Gastroesophageal sphincter (tissue), 4 donors: Measurements from ENCODE around the gene IQCN. TPM values are rescaled to one million over a fixed set of nuclear protein-coding genes. Genes with fewer than 3 reads are reported as not detected.
"Not testable (repeated sequence)": the region's sequence is repeated elsewhere in the genome, so short reads cannot be mapped to it uniquely, and the experiment has no call there.

Experiments
- ATAC-seq: fragments of 150-250 bp; one replicate; pipeline ENCODE4 v1.9.1; 2016; ENCODE audit warnings: mild to moderate bottlenecking, moderate library complexity
- H3K27ac ChIP-seq, 4 donors: fragments of 200-600 bp; sonication (generic) in 3 of 4; 1 replicate in 3 of 4; 2 replicates in 1 of 4; pipeline ENCODE4 v1.5.1; 2016 to 2019
- H3K27me3 ChIP-seq: fragments of 200-600 bp; sonication (generic); one replicate; pipeline ENCODE4 v1.5.1; 2019
- H3K36me3 ChIP-seq, 2 donors: fragments of 200-600 bp; sonication (generic); one replicate each; pipeline ENCODE4 v1.5.1; 2019; ENCODE audit warnings: control low read depth in 1 of 2
- H3K4me1 ChIP-seq, 3 donors: fragments of 200-600 bp; sonication (generic); 1 replicate in 2 of 3; 2 replicates in 1 of 3; pipeline ENCODE4 v1.5.1; 2016 to 2019; ENCODE audit warnings: control low read depth in 2 of 3
- H3K4me3 ChIP-seq, 2 donors: fragments of 200-600 bp; sonication (generic); one replicate each; pipeline ENCODE4 v1.5.1; 2019; ENCODE audit warnings: mild to moderate bottlenecking in 1 of 2, moderate library complexity in 1 of 2
- H3K9me3 ChIP-seq, 3 donors: fragments of 200-600 bp; sonication (generic); one replicate each; pipeline ENCODE4 v1.5.1; 2017 to 2019; ENCODE audit warnings: control low read depth in 2 of 3
- EP300 ChIP-seq: sonication (generic); formaldehyde crosslinking; IDR thresholded peaks from one replicate; pipeline ENCODE4 v1.6.1; 2017; ENCODE audit warnings: antibody characterized with exemption, mild to moderate bottlenecking
- POLR2A ChIP-seq, 2 donors: fragments of 450-650 bp; IDR thresholded peaks; one replicate each; pipeline ENCODE4 v1.6.1; 2017; ENCODE audit warnings: antibody characterized with exemption in 2 of 2, mild to moderate bottlenecking in 2 of 2, moderate library complexity in 1 of 2
- POLR2AphosphoS5 ChIP-seq: sonication (generic); formaldehyde crosslinking; IDR thresholded peaks from one replicate; pipeline ENCODE4 v1.6.1; 2017; ENCODE audit warnings: antibody characterized with exemption
- WGBS, 2 donors: methylation state at CpG; one replicate each; pipeline ENCODE4 v1.1.5; 2018; ENCODE audit warnings: low coverage in 1 of 2; 5-methylcytosine and 5-hydroxymethylcytosine counted together
- small RNA-seq, 4 donors: library from RNA; depleted of rRNA; stranded (forward); fragments of <200 nt; gene quantifications; one replicate each; pipeline ENCODE3, GENCODE V24; 2016
- total RNA-seq, 4 donors: library from RNA; depleted of rRNA; stranded (reverse); fragments of >200 nt; gene quantifications; one replicate each; pipeline ENCODE4 v1.1.0, GENCODE V29; 2016
- TF ChIP-seq, protein P1 (sequence below), 4 experiments: fragments of 200-600 bp in 2 of 4; fragments of 450-650 bp in 2 of 4; sonication (generic) in 1 of 4; IDR thresholded peaks; one replicate each; pipeline ENCODE4 v1.5.1; 2017 to 2019; ENCODE audit warnings: antibody characterized with exemption in 4 of 4, mild to moderate bottlenecking in 2 of 4, moderate library complexity in 2 of 4

The IQCN gene
- total RNA-seq, 4 donors from 2014 or later = 0.27 to 4.4 (median 1.3) TPM

DNA sequence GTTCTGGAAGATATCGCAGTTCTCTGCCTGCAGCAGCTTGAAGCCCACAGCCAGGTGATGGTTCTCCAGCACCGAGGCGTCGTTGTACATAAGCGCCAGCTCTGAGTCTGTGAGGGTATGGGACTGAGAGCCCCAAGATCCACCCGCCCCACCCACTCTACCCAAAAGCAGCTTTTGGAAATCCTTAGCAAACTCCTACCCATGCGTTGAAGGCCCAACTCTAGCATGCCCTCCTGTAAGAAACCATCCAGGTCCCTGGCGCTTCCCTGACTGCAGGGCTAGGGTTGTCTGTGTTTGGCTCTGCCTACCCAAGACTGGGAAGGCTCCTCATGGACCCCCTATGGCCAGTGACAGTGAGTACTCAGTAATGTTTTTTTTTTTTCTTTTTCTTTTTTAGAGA lies 57.5 kb downstream of the IQCN start:
- ATAC-seq = no peak

DNA sequence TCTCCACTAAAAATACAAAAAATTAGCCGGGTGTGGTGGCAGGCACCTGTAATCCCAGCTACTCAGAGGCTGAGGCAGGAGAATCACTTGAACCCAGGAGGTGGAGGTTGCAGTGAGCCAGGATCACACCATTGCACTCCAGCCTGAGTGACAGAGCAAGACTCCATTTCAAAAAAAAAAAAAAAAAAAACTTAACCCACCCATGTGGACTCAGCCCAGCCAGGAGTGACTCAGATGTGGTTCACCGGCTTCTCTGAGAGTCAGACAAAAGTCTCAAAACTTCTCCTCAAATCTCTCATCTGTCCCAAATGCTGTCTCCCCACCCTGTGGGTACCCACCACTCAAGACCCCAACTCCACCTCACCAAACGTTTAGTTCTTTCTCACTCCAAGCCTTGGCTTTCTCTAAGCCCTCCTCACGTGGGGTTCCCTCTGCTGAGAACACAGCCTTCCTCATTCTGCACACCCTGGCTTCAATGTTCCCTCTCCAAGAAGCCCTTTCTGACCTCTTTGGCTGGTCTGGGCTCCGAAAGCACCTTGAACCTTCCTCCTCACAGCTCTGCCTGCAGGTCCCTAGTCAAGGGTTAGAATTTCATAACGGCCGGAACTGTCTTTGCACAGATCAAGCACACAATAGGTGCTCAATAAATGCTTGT lies 59.3 kb downstream of the IQCN start:
- peaks cover 18% of the 10 kb centered on the region for H3K27me3 ChIP-seq
- no peaks in the 10 kb centered on the region for H3K9me3 ChIP-seq
- TF ChIP-seq POLR2A (IDR thresholded peaks at IDR 0.05) (no peak), EP300 (no peak), POLR2AphosphoS5 (no peak)
- TF ChIP-seq, protein P1, sequence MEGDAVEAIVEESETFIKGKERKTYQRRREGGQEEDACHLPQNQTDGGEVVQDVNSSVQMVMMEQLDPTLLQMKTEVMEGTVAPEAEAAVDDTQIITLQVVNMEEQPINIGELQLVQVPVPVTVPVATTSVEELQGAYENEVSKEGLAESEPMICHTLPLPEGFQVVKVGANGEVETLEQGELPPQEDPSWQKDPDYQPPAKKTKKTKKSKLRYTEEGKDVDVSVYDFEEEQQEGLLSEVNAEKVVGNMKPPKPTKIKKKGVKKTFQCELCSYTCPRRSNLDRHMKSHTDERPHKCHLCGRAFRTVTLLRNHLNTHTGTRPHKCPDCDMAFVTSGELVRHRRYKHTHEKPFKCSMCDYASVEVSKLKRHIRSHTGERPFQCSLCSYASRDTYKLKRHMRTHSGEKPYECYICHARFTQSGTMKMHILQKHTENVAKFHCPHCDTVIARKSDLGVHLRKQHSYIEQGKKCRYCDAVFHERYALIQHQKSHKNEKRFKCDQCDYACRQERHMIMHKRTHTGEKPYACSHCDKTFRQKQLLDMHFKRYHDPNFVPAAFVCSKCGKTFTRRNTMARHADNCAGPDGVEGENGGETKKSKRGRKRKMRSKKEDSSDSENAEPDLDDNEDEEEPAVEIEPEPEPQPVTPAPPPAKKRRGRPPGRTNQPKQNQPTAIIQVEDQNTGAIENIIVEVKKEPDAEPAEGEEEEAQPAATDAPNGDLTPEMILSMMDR (IDR thresholded peaks at IDR 0.05) = no peak
- ATAC-seq = no peak
- no peak overlapping the region for H3K27ac ChIP-seq
- no peaks in the 10 kb centered on the region for H3K36me3 ChIP-seq
- no peaks in the 10 kb centered on the region for H3K4me1 ChIP-seq
- 39 to 77% methylated on average over 5 to 6 of the region's 7 CpGs for WGBS, 2 donors
- no peak overlapping the region for H3K4me3 ChIP-seq

More for the DNA sequence above, 57.5 kb downstream of the IQCN start:
- no peak overlapping the region for H3K4me3 ChIP-seq
- H3K36me3 ChIP-seq = no peaks in the 10 kb centered on the region
- TF ChIP-seq EP300 = no peak
- TF ChIP-seq POLR2A (IDR thresholded peaks at IDR 0.05) = no peak
- TF ChIP-seq, protein P1 (IDR thresholded peaks at IDR 0.05) = no peak
- no peak for TF ChIP-seq POLR2AphosphoS5
- no peak overlapping the region for H3K27ac ChIP-seq
- no peaks in the 10 kb centered on the region for H3K9me3 ChIP-seq
- peaks cover 0 to 8% (median 0%) of the 10 kb centered on the region in 3 donors for H3K4me1 ChIP-seq
- peaks cover 27% of the 10 kb centered on the region for H3K27me3 ChIP-seq
- WGBS, 2 donors = 100% methylated on average over 1 of the region's 8 CpGs; no CpG with 5 or more reads in 1 of the 2 donors

DNA sequence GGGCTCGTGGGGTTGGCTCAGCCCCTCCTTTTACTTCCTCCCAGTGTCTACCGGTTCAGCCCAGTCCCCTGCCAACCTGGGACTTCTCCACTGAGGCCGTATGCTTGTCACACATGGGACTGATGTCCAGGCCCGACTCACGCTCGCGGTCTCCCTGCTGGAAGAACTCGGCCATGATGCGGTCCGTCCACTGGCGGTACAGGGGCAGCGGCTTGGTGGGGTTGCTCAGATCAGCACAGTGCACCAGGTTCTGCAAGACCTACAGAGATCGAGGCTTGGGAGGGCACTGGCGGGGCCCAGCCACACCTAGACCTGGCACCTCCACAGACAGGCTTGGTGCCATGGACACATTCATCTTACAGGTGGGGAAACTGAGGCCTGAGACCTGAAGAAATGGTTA lies 62.6 kb downstream of the IQCN start:
- Histone ChIP-seq H3K27ac (no peak overlapping the region), H3K27me3 (peaks cover 28% of the 10 kb centered on the region), H3K9me3 (no peaks in the 10 kb centered on the region), H3K4me3 (no peak overlapping the region), H3K36me3 (no peaks in the 10 kb centered on the region), H3K4me1 (peaks cover 0 to 13% (median 0%) of the 10 kb centered on the region in 3 donors)
- TF ChIP-seq POLR2AphosphoS5 (no peak), POLR2A (IDR thresholded peaks at IDR 0.05) (no peak), EP300 (no peak)
- TF ChIP-seq, protein P1 (IDR thresholded peaks at IDR 0.05) = no peak
- ATAC-seq = no peak
- no CpG with 5 or more reads among the region's 14 CpGs for WGBS, 2 donors

DNA sequence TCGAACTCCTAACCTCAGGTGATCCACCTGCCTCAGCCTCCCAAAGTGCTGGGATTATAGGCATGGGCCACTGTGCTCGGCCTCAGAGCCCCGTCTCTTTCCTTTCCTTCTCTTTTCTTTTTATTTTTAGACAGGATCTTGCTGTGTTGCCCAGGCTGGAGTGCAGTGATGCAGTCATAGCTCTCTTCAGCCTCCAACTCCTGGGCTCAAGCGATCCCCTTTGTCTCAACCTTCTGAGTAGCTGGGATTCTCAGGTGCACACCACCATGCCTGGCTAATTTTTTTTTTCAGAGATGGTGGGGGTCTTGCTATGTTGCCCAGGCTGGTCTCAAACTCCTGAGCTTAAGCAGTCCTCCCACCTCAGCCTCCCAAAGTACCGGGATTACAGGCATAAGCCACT lies 64.3 kb downstream of the IQCN start:
- not testable (repeated sequence) for ATAC-seq, H3K36me3 ChIP-seq, H3K9me3 ChIP-seq, H3K27ac ChIP-seq, H3K4me3 ChIP-seq
- Histone ChIP-seq H3K4me1 (peaks cover 0 to 28% (median 8%) of the 10 kb centered on the region in 3 donors), H3K27me3 (peaks cover 28% of the 10 kb centered on the region)
- 88 to 95% methylated on average over 3 to 4 of the region's 5 CpGs for WGBS, 2 donors

DNA sequence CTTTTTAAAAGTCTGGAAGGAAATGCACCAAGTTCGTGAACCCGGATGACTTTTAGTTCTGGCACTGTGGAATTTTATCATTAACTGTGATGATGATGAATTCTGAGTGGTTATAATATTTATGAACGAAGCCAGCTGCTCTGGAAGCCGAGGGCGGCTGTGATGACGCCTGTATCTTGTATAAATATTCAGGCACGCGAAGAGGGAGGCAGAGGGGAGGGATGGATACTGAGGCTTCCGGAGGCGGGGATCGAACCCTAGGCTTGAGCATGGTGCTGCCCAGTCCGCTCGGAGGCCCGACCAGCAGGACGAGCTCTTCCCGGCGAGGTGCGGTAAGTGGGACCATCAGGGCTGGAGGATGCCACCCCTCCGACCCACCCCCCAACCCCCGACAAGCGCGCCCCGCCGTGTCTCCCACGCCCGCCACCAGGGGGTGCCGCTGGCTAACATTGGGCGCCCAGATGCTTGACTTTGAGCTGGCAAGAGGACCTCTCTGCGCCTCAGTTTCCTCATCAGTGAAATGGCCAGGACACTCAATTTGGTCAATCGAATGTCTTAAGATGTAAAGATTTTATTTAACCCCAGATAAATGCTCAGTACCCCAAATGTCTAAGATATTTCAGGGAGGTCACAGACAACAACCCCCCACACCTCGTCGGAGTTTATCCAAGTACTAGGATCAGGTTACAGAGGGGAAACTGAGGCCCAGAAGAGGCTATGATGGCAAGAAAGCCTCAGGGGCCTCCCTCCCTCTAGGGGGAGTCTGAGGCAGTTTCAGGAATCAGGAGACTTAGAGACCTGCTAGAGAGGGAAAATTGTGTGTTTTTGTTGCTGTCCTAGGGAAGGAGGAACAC lies 65.9 kb downstream of the IQCN start:
- Histone ChIP-seq H3K36me3 (no peaks in the 10 kb centered on the region), H3K27me3 (peaks cover 26% of the 10 kb centered on the region), H3K4me1 (peaks cover 0 to 34% (median 8%) of the 10 kb centered on the region in 3 donors), H3K4me3 (no peak overlapping the region), H3K9me3 (no peaks in the 10 kb centered on the region), H3K27ac (peak overlapping the region in 3 of 4 donors; percentile 8 to 59 (median 18))
- WGBS, 2 donors = 11 to 21% methylated on average over 8 to 15 of the region's 32 CpGs
- ATAC-seq = no peak
- no peak for TF ChIP-seq POLR2A (IDR thresholded peaks at IDR 0.05)
- TF ChIP-seq, protein P1 (IDR thresholded peaks at IDR 0.05) = peak in 3 of 4 experiments; percentile 35 to 87 (median 45)
- TF ChIP-seq POLR2AphosphoS5 = peak; percentile 50

Small RNAs within 50 kb of the gene (small RNA-seq; reads per million reads assigned to genes)
- gene MIR3188 (0 to 0.37 (median 0.27) reads per million in 4 donors), gene RPL39P38 (0 reads per million in 4 donors)

Other genes starting within 250 kb of the IQCN start
- 1 to 10 TPM in 3 of 4 donors, under 1 TPM in 1; 0.15 to 3.5 (median 1.5) TPM for gene IL12RB1, start 187.5 kb downstream of the IQCN start, total RNA-seq
- gene MAST3, start 176.7 kb downstream of the IQCN start, total RNA-seq = 1 to 10 TPM; 3.3 to 8.8 (median 4.8) TPM
- gene PIK3R2, start 121.3 kb downstream of the IQCN start, total RNA-seq = 10 to 100 TPM in 3 of 4 donors, 1 to 10 TPM in 1; 5.3 to 30.1 (median 22.7) TPM
- gene IFI30, start 100.6 kb downstream of the IQCN start, total RNA-seq = 10 to 100 TPM in 3 of 4 donors, 1 to 10 TPM in 1; 4.4 to 79.6 (median 40.8) TPM
- 10 to 100 TPM; 13.8 to 30.7 (median 22.4) TPM for gene MPV17L2, start 81.2 kb downstream of the IQCN start, total RNA-seq
- 1 to 10 TPM in 3 of 4 donors, under 1 TPM in 1; 0.92 to 3.8 (median 1.6) TPM for gene RAB3A, start 70.4 kb downstream of the IQCN start, total RNA-seq
- gene PDE4C, start 48.0 kb downstream of the IQCN start, total RNA-seq = 1 to 10 TPM in 1 of 4 donors, under 1 TPM in 3; 0.35 to 2.3 (median 0.53) TPM
- gene JUND, start 7.2 kb upstream of the IQCN start, total RNA-seq = 100 to 1,000 TPM; 241 to 573 (median 297) TPM
- 100 to 1,000 TPM in 1 of 4 donors, 10 to 100 TPM in 3; 81.2 to 116 (median 94.5) TPM for gene LSM4, start 48.6 kb upstream of the IQCN start, total RNA-seq
- gene PGPEP1, start 66.1 kb upstream of the IQCN start, total RNA-seq = 10 to 100 TPM; 15.0 to 38.2 (median 23.1) TPM
- 1 to 10 TPM in 3 of 4 donors, under 1 TPM in 1; 0.62 to 3.7 (median 3.0) TPM for gene GDF15, start 111.7 kb upstream of the IQCN start, total RNA-seq
- 10 to 100 TPM in 1 of 4 donors, 1 to 10 TPM in 3; 1.9 to 19.0 (median 4.8) TPM for gene LRRC25, start 123.2 kb upstream of the IQCN start, total RNA-seq
- gene SSBP4, start 144.9 kb upstream of the IQCN start, total RNA-seq = 10 to 100 TPM; 58.4 to 76.2 (median 61.3) TPM
- 10 to 100 TPM; 15.2 to 31.6 (median 19.8) TPM for gene ISYNA1, start 163.7 kb upstream of the IQCN start, total RNA-seq
- 10 to 100 TPM; 12.5 to 19.0 (median 14.7) TPM for gene ELL, start 247.6 kb upstream of the IQCN start, total RNA-seq